Ectodermal cell (in vitro differentiated cells): Measurements from ENCODE around the gene CEP104.

Source experiments
- H3K27ac ChIP-seq: 2 replicates; pipeline ENCODE4 v1.7.0; 2013; ENCODE audit warnings: mild to moderate bottlenecking, low read depth, low read length; ENCODE audit not compliant: insufficient read depth, poor library complexity, severe bottlenecking
- H3K27me3 ChIP-seq: 2 replicates; pipeline ENCODE4 v1.7.0; 2013; ENCODE audit warnings: mild to moderate bottlenecking, low read length; ENCODE audit not compliant: insufficient read depth, control insufficient read depth, poor library complexity, severe bottlenecking
- H3K36me3 ChIP-seq: one replicate; pipeline ENCODE4 v1.7.0; 2013; ENCODE audit warnings: low read length; ENCODE audit not compliant: control insufficient read depth, insufficient read depth
- H3K4me1 ChIP-seq: one replicate; pipeline ENCODE4 v1.7.0; 2013; ENCODE audit warnings: low read length; ENCODE audit not compliant: control insufficient read depth, insufficient read depth
- H3K4me3 ChIP-seq: 2 replicates; pipeline ENCODE4 v1.7.0; 2013; ENCODE audit warnings: low read depth, low read length, control low read depth; ENCODE audit not compliant: insufficient read depth
- H3K9me3 ChIP-seq: 2 replicates; pipeline ENCODE4 v1.7.0; 2013; ENCODE audit warnings: mild to moderate bottlenecking, low read length, moderate library complexity; ENCODE audit not compliant: control insufficient read depth
- WGBS, 2 experiments: methylation state at CpG; one replicate each; pipeline ENCODE4 v1.1.7; 2013; ENCODE audit warnings: missing lambda C conversion rate in 2 of 2; 5-methylcytosine and 5-hydroxymethylcytosine counted together

The CEP104 gene

DNA sequence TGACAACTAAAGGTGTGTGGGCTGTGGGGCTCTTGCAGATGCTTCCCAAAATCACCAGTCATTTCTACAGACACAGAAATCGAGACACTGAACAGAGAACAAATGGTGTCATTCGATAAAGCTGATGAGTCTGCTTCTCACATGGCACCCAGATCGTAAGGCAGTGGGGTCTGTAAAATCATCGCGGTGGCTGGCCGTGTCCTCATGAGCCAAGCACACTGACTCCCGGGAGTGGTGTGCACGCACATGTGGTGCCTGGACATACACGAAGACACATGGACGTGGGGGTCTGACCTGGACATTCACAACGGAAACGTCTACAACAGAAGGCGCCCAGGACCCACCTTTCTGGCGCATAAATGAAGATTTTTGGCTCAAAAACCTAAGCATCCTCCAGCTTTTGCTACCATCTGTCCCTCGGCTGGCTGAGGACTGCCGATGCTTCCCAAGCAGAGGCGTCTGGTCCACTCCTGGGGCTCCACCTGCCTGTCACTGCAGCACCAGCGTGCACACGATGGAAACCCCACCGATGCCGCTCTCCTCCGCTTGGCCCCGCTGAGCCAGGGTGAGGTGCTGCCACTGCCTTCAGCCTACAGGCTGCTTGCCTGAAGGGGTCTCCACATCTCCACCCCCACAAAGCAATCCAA lies 77.6 kb downstream of the CEP104 start:
- peaks cover 34% of the 10 kb centered on the region for H3K36me3 ChIP-seq

DNA sequence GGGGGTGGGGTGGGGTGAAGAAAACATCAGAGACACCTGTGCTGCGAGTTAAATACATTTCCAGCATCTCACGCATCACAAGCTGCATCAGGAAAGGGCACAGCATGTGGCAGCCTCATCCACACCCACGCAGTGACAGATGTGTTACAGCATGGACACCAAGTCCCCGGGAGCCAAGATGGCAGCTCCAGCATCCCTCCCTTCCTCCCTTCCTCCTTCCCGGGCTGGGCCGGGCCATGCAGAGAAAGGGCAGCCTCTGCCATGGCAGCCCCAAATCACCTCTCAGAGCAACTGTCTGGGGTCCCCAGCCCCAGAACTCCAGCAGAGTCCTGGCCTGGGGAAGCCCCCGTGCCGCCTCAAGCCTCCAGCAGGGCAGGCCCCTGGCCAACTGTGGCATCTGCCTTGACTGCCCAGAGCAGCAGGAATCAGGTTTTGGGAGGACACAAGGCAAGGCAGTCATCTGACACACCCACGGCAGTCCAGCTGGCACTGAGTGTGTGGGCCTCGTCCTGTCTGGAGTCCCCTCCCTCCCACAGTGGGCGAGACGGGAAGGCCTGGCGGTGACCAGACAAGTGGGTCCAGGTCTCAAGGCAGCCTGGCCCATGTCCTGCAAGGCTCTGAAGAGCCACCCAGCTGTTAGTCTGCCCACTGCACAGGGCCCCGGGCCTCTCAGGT lies 78.3 kb downstream of the CEP104 start:
- Histone ChIP-seq H3K4me3 (no peak overlapping the region), H3K27ac (no peak overlapping the region), H3K36me3 (peaks cover 29% of the 10 kb centered on the region), H3K4me1 (peaks cover 19% of the 10 kb centered on the region), H3K9me3 (no peaks in the 10 kb centered on the region), H3K27me3 (no peaks in the 10 kb centered on the region)
- WGBS, 2 experiments, result 91 to 93% methylated on average over 14 of the region's 14 CpGs

More for the DNA sequence above, 77.6 kb downstream of the CEP104 start:
- no peaks in the 10 kb centered on the region for H3K9me3 ChIP-seq
- no peak overlapping the region for H3K27ac ChIP-seq
- 94 to 95% methylated on average over 23 of the region's 23 CpGs for WGBS, 2 experiments
- H3K4me1 ChIP-seq, result peaks cover 13% of the 10 kb centered on the region
- no peak overlapping the region for H3K4me3 ChIP-seq
- no peaks in the 10 kb centered on the region for H3K27me3 ChIP-seq

DNA sequence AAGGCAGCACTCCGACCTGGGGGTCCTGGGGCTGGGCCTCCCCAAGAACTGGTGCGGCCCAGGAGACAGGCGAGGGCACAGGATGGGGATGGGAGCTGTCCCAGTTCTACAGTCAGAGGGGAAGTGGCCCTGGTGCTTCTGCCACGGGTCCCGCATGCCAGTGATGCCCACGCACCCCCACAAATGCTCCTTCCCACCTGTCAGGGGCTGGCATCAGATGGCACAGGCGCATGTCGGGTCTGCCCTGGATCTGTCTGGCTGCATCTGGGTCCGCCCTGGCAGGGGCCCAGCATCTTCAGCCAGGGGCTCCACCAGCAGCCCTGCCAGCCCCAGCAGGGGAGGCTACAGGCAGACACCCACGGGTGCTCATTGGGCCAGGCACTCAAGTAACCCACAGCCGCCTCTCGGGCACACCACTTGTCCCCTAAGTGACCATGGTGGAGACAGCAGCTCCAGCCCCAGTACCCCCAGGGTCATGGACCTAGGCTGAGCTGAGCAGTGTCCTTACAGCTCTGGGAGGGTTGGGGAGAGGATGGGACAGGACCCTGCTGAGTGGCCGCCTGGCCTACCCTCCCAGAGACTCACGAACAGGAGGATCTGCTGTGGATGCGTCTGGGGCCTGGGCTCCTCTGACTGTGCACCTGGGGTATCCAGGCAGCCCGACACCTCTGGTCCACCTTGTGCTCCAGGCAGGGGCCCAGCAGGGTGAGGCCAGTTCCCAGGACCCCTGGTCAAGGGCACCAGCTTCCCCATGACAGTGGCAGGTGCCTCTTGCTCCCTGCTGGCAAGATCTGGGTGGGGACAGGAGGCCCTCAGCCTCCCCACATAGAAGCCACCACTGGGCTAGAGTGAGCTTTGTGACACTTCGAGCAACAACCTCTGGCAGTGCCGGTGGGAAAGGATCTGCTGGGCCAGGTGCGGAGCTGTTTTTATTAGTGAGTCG lies 79.1 kb downstream of the CEP104 start:
- 94 to 95% methylated on average over 20 of the region's 20 CpGs for WGBS, 2 experiments
- H3K27me3 ChIP-seq, result peaks cover 5% of the 10 kb centered on the region
- H3K27ac ChIP-seq, result no peak overlapping the region
- H3K4me1 ChIP-seq, result peaks cover 27% of the 10 kb centered on the region
- no peak overlapping the region for H3K4me3 ChIP-seq
- no peaks in the 10 kb centered on the region for H3K9me3 ChIP-seq
- H3K36me3 ChIP-seq, result peaks cover 22% of the 10 kb centered on the region

DNA sequence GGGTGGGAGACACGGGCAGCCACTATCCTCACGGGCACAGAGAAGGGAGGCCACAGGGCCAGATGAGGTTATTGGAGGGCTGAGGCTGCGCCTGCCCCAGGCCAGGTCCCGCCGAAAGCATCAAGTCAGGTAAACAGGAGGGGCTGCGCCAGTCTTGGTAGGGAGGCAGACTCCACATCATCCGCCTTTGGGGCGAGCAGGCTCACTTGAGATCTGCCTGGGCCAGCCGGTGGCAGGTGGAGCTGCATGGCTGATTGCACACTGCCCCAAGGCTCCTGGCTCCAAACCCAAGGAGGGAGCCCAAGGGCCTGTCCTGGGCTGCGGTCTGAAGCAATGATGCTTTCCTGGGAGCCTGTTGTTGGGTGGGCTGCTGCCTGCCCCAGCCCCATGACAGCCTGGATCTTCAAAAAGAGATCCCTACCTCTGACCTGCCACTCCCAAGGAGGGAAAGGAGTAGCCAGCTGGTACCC lies 79.9 kb downstream of the CEP104 start:
- H3K9me3 ChIP-seq, result no peaks in the 10 kb centered on the region
- peaks cover 28% of the 10 kb centered on the region for H3K4me1 ChIP-seq
- no peak overlapping the region for H3K27ac ChIP-seq
- H3K4me3 ChIP-seq, result no peak overlapping the region
- peaks cover 6% of the 10 kb centered on the region for H3K27me3 ChIP-seq
- WGBS, 2 experiments, result 88 to 90% methylated on average over 10 of the region's 10 CpGs
- peaks cover 15% of the 10 kb centered on the region for H3K36me3 ChIP-seq

DNA sequence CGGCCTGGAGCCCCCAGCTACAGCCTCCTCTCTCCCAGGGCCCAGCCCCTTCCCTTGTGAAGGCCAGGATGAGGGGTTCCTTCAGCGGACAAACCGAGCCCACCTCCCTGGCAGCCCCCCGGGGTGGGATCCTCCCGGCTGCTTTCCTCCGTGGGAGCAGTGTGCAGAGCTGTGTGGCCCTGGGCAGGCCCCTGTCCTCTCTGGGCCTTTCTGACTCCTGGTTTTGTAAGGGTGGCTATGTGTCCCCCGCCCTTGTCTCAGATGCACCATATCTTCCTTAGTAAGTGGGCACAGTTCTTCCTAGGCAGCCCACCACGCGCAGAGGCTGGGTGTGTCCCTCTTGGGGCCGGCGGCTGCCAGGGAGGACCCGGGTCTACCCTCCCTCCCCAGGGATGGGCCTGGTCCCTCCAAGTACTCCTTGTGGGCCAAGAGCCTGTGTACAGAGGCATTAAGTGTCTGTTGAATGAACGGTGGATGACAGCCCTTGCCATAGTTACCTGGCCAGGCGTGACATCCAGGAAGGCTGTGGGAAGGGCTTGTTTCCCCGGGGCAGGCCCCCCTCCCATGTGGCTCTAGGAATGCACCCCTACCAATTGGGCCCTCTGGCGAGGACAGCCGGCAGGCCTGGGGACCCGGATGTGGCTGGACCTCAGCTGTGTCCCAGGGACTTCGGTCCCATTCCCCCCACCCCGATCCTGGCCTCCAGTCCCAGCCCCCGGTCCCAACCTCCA lies 80.6 kb downstream of the CEP104 start:
- Histone ChIP-seq H3K27me3 (peaks cover 9% of the 10 kb centered on the region), H3K27ac (no peak overlapping the region), H3K36me3 (peaks cover 10% of the 10 kb centered on the region), H3K4me1 (peaks cover 34% of the 10 kb centered on the region), H3K9me3 (no peaks in the 10 kb centered on the region), H3K4me3 (no peak overlapping the region)
- WGBS, 2 experiments, result 90% methylated on average over 21 of the region's 21 CpGs

DNA sequence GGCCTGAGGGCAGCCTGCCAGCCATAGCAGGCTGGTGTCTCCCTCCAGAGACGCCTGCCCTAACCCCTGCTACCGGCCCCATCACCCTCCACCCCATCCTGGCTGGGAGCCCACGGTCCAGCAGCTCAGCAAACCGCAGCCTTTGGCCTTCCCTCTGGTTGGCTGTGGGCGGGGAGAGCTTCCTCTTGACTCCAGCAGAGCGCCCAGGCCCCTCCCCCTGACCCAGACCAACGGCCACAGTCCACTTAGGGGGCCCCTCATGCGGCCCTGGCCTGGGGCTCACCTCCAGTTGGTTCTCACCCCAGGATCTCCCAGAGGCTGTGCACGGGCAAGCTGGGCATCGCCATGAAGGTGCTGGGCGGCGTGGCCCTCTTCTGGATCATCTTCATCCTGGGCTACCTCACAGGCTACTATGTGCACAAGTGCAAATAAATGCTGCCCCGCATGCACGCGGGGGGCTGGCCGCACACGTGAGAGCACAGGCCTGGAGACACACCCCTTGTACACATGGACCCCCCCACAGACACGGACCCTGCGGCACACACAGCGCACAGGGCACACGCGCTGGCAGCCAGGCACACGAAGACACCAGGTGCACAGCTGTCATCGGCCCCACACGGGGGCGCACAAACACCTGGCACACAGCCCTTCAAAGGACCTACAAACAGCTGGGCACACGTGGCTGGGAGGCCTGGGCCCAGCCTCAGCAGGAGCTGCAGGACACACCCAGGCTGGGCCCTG lies 81.4 kb downstream of the CEP104 start:
- H3K27ac ChIP-seq, result no peak overlapping the region
- H3K4me3 ChIP-seq, result no peak overlapping the region
- peaks cover 13% of the 10 kb centered on the region for H3K27me3 ChIP-seq
- H3K36me3 ChIP-seq, result peaks cover 3% of the 10 kb centered on the region
- 56 to 59% methylated on average over 27 of the region's 27 CpGs for WGBS, 2 experiments
- H3K9me3 ChIP-seq, result no peaks in the 10 kb centered on the region
- H3K4me1 ChIP-seq, result peaks cover 36% of the 10 kb centered on the region

DNA sequence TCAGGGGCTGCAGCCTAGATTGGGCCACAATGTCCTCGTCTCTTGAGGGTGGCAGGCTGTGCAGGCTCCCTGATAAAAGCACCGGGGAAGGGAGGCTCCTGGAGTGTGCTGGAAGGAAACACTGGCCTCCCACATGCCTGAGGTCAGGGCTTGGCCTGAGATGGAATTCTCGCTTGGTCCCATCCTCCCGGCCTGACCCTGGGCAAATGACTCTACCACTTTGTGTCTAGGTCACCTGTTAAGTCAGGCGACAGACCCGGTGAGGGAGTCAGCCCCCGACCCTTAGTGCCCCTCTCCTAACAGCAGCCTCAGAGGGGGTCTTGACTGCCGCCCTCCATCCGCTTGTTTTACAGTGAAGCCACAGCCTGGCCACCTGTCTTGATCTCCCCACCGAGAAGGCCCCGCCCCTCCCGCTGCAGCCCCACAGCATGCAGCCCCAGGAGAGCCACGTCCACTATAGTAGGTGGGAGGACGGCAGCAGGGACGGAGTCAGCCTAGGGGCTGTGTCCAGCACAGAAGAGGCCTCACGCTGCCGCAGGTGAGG lies 82.0 kb downstream of the CEP104 start:
- 72 to 73% methylated on average over 17 of the region's 17 CpGs for WGBS, 2 experiments
- H3K27me3 ChIP-seq, result peaks cover 13% of the 10 kb centered on the region
- peaks cover 36% of the 10 kb centered on the region for H3K4me1 ChIP-seq
- no peaks in the 10 kb centered on the region for H3K36me3 ChIP-seq
- H3K27ac ChIP-seq, result no peak overlapping the region
- H3K9me3 ChIP-seq, result no peaks in the 10 kb centered on the region
- no peak overlapping the region for H3K4me3 ChIP-seq

DNA sequence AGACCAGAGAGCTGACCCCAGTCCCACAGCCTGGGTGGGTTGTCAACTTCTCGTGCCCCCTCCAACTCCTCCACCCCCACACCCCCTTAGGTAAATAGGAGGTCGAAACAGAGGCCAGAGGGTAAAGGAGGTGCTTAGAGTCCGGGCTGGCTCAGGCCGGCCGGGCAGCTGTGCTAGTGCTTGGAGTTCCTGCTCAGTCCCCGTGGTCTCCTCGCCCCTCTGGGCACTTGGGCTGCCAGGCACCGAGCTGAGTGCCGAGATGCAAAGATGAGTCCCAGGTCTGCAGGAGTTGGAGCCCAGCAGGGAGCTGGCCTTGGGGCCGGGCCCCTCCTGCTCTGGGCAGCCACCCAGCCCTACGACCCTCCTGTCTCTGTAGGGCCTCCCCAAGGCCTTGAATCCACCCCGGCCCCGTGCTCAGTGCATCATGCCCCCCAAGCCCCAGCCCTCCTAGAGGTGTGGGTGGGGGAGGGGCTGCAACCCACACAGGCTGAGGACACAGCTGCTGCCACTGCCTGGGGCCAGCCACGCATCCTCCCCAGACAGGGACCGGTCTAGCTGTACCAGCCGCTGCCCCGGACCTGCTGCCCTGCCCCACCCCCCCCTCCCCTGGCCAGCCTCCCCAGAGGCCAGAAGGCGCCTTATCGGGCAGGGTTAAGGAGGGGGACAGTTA lies 82.6 kb downstream of the CEP104 start:
- no peak overlapping the region for H3K27ac ChIP-seq
- peaks cover 36% of the 10 kb centered on the region for H3K4me1 ChIP-seq
- no peak overlapping the region for H3K4me3 ChIP-seq
- no peaks in the 10 kb centered on the region for H3K9me3 ChIP-seq
- 80 to 83% methylated on average over 18 to 19 of the region's 19 CpGs for WGBS, 2 experiments
- H3K27me3 ChIP-seq, result peaks cover 13% of the 10 kb centered on the region
- H3K36me3 ChIP-seq, result no peaks in the 10 kb centered on the region
